K562 (cell line): ENCODE measurements around the gene FAM50B. TPM values are rescaled to one million over a fixed set of nuclear protein-coding genes. Genes with fewer than 3 reads are reported as not detected.

Experiments used
- ATAC-seq: fragments of 200-7000 bp; cut with Tn5 transposase; 3 replicates; pipeline ENCODE4 v1.9.1; 2020; ENCODE audit warnings: moderate library complexity
- BruUV-seq: library from RNA; stranded (reverse); fragments of 400-500 nt; replicated peaks from 2 replicates; lab custom pipeline; 2021; lab: Mats Ljungman, UMichigan
- CTCF ChIA-PET: fragments of 300-600 bp; formaldehyde crosslinking; extraction: SDS; loops from one replicate; lab custom pipeline; 2021; ENCODE audit warnings: low intra/inter-chr PET ratio; lab: Yijun Ruan, JAX
- POLR2A ChIA-PET: fragments of 300-600, 350-650 bp; sonication (Branson Sonifier 250); formaldehyde crosslinking; extraction: SDS; loops from one replicate; lab custom pipeline; 2021; ENCODE audit warnings: antibody characterized with exemption, inconsistent platforms; lab: Yijun Ruan, JAX
- DNase-seq, 4 experiments: peaks; one replicate each; pipeline versions ENCODE4 v3.0.0 to v3.0.0-alpha.2; 2011 to 2018; ENCODE audit warnings: low spot score in 3 of 4, mixed read lengths in 3 of 4; ENCODE audit errors: extremely low read depth in 1 of 4
- FAIRE-seq: peaks from 2 replicates; lab custom pipeline; 2011; peaks lifted over from hg19 to GRCh38; lab: Jason Lieb, UNC
- H2AFZ ChIP-seq: 2 replicates; pipeline ENCODE4 v1.6.0; 2011; ENCODE audit warnings: low read depth, low read length, control low read depth, inconsistent platforms
- H3K27ac ChIP-seq: fragments of 200-600 bp; 3 replicates; pipeline ENCODE4 v1.8.0; 2011; ENCODE audit warnings: low read depth, mild to moderate bottlenecking, control low read depth, inconsistent platforms, low read length, moderate library complexity, mixed read lengths; ENCODE audit errors: extremely low read depth
- H3K27me3 ChIP-seq, 2 experiments: fragments of 300-600 bp in 1 of 2; 2 replicates in 1 of 2; 3 replicates in 1 of 2; pipeline versions ENCODE4 v1.6.0 to v1.8.0; 2011; ENCODE audit warnings: inconsistent platforms in 2 of 2, low read length in 2 of 2, mild to moderate bottlenecking in 1 of 2, mixed read lengths in 1 of 2, moderate library complexity in 1 of 2; ENCODE audit not compliant: control insufficient read depth in 2 of 2, insufficient read depth in 2 of 2
- H3K36me3 ChIP-seq: fragments of 300-600 bp; 3 replicates; pipeline ENCODE4 v1.8.0; 2011; ENCODE audit warnings: mild to moderate bottlenecking, low read length, inconsistent platforms; ENCODE audit not compliant: control insufficient read depth, insufficient read depth
- H3K4me1 ChIP-seq, 2 experiments: fragments of 200-600 bp in 1 of 2; replicated peaks in 1 of 2; 2 replicates in 1 of 2; 3 replicates in 1 of 2; pipeline versions ENCODE4 v1.5.1 to v1.8.0; 2011; ENCODE audit warnings: inconsistent platforms in 2 of 2, low read length in 2 of 2, mild to moderate bottlenecking in 1 of 2, mixed read lengths in 1 of 2, moderate library complexity in 1 of 2; ENCODE audit not compliant: control insufficient read depth in 2 of 2, insufficient read depth in 2 of 2
- H3K4me2 ChIP-seq: 2 replicates; pipeline ENCODE4 v1.6.1; 2011; ENCODE audit warnings: low read length, control low read depth, inconsistent platforms, mixed read lengths; ENCODE audit not compliant: insufficient read depth
- H3K4me3 ChIP-seq: fragments of 200-600 bp; sonication (generic), shearing (Covaris generic); 2 replicates; pipeline ENCODE4 v1.5.1; 2016; ENCODE audit warnings: control low read depth, inconsistent platforms
- H3K79me2 ChIP-seq: fragments of 200-600 bp; 3 replicates; pipeline ENCODE4 v1.8.0; 2011; ENCODE audit warnings: low read length, inconsistent platforms; ENCODE audit not compliant: control insufficient read depth, insufficient read depth
- H3K9ac ChIP-seq, 2 experiments: 2 replicates each; pipeline versions ENCODE4 v1.6.0 to v1.6.1; 2011; ENCODE audit warnings: low read depth in 2 of 2, low read length in 2 of 2, control low read depth in 1 of 2, inconsistent platforms in 1 of 2, mild to moderate bottlenecking in 1 of 2, mixed read lengths in 1 of 2; ENCODE audit not compliant: insufficient read depth in 1 of 2
- H3K9me1 ChIP-seq: one replicate; pipeline ENCODE4 v1.6.0; 2011; ENCODE audit warnings: inconsistent platforms, mild to moderate bottlenecking, low read length, moderate library complexity; ENCODE audit not compliant: control insufficient read depth, insufficient read depth
- H3K9me3 ChIP-seq: replicated peaks from 2 replicates; pipeline ENCODE4 v1.5.1; 2011; ENCODE audit warnings: low read depth, low read length, inconsistent platforms; ENCODE audit not compliant: control insufficient read depth, insufficient read depth
- H4K20me1 ChIP-seq: replicated peaks from 2 replicates; pipeline ENCODE4 v1.6.1; 2011; ENCODE audit warnings: low read length, inconsistent platforms, mixed read lengths; ENCODE audit not compliant: control insufficient read depth, insufficient read depth
- BRF2 ChIP-seq: IDR thresholded peaks from 3 replicates; pipeline ENCODE4 v1.6.1; 2011; ENCODE audit warnings: borderline replicate concordance, mild to moderate bottlenecking; ENCODE audit not compliant: insufficient read length, insufficient read depth
- E2F3 ChIP-seq: fragments of 250-450 bp; sonication (Bioruptor Pico); IDR thresholded peaks from 2 replicates; pipeline ENCODE4 v1.4.0; 2020; ENCODE audit warnings: mild to moderate bottlenecking
- KAT8 ChIP-seq: fragments of 450-650 bp; IDR thresholded peaks from 2 replicates; pipeline ENCODE4 v1.6.1; 2016; ENCODE audit warnings: low read depth, mild to moderate bottlenecking
- KLF1 ChIP-seq: fragments of 450-650 bp; IDR thresholded peaks from 2 replicates; pipeline ENCODE4 v1.6.1; 2016; ENCODE audit warnings: missing genetic modification characterization, missing compliant biosample characterization
- POLR3G ChIP-seq: IDR thresholded peaks from 2 replicates; pipeline ENCODE4 v1.6.1; 2011; ENCODE audit not compliant: insufficient read length, insufficient replicate concordance; ENCODE audit errors: extremely low read depth
- SMAD1 ChIP-seq: fragments of 150-350 bp; IDR thresholded peaks from 2 replicates; pipeline ENCODE4 v1.6.1; 2014; ENCODE audit warnings: low read length, low read depth; ENCODE audit not compliant: partially characterized antibody
- TCF7 ChIP-seq: sonication (generic); IDR thresholded peaks from 2 replicates; pipeline ENCODE4 v1.6.1; 2016; ENCODE audit warnings: antibody characterized with exemption, borderline replicate concordance
- TEAD4 ChIP-seq, 2 experiments: sonication (generic) in 1 of 2; formaldehyde crosslinking in 1 of 2; IDR thresholded peaks; 2 replicates each; pipeline versions ENCODE4 v1.6.1 to v1.8.0; 2012 to 2022; ENCODE audit warnings: borderline replicate concordance in 1 of 2, inconsistent platforms in 1 of 2, low read length in 1 of 2, mild to moderate bottlenecking in 1 of 2, missing genetic modification reagents in 1 of 2
- ZBTB9 ChIP-seq: fragments of 450-650 bp; formaldehyde crosslinking; IDR thresholded peaks from 2 replicates; pipeline ENCODE4 v1.4.0; 2020; ENCODE audit warnings: mild to moderate bottlenecking, moderate library complexity
- ZFP91 ChIP-seq: sonication (generic); formaldehyde crosslinking; IDR thresholded peaks from 2 replicates; pipeline ENCODE4 v1.8.0; 2022; ENCODE audit warnings: mild to moderate bottlenecking, missing genetic modification reagents
- ZHX1 ChIP-seq: fragments of 150-350 bp; conservative IDR thresholded peaks from 2 replicates; pipeline ENCODE4 v1.6.1; 2014; ENCODE audit warnings: low read length
- ZKSCAN3 ChIP-seq: fragments of 250-450 bp; sonication (Bioruptor Pico); IDR thresholded peaks from 2 replicates; pipeline ENCODE4 v1.4.0; 2020
- WGBS: fragments of 100-300 bp; shearing (Covaris generic); methylation state at CpG from one replicate; pipeline ENCODE4 v1.1.6; 2016; ENCODE audit warnings: low coverage, mixed read lengths; ENCODE audit not compliant: insufficient coverage; ENCODE audit errors: missing lambda C conversion rate; 5-methylcytosine and 5-hydroxymethylcytosine counted together
- in situ Hi-C: fragments of 300-500 bp; cut with MboI; formaldehyde crosslinking; loops from 4 replicates; pipeline ENCODE4 v1.15.0; 2018; ENCODE audit warnings: inconsistent platforms, mixed read lengths
- intact Hi-C: fragments of 100-400 bp; cut with micrococcal nuclease; formaldehyde crosslinking; loops from 2 replicates; pipeline ENCODE4 v1.14.2; 2022
- polyA plus RNA-seq, 8 experiments: library from polyadenylated mRNA; depleted of rRNA in 4 of 8; stranded (reverse) in 5 of 8; unstranded in 3 of 8; fragments of >200 nt; fragmentation: Nextera tagmentation in 2 of 8; fragmentation: Illumina TruSeq in 1 of 8; extraction: Ambion mirVana in 2 of 8; extraction: Trizol in 1 of 8; gene quantifications; 2 replicates each; pipeline versions ENCODE4 v1.2.1 to v1.2.3, GENCODE V29; 2011 to 2014; ENCODE audit warnings: inconsistent platforms in 1 of 8, missing spikeins in 1 of 8
- total RNA-seq, 7 experiments: library from RNA; depleted of rRNA in 6 of 7; stranded (reverse); fragments of >200 nt in 6 of 7; fragmentation: Illumina TruSeq in 2 of 7; extraction: Trizol in 2 of 7; gene quantifications; 2 replicates each; pipeline versions ENCODE4 v1.2.1 to v1.2.3, GENCODE V29; 2011 to 2021; ENCODE audit warnings: low replicate concordance in 1 of 7

Gene FAM50B
- total and polyA plus RNA-seq, 9 of the 15 experiments (the other 6 are each of a cell fraction or from before 2014, with no cell fraction given), result 0.09 to 0.16 (median 0.13) TPM; not detected in 6

GRCh38 chr6:3893917-3894316 lies 44.7 kb downstream of the FAM50B start:
- Histone ChIP-seq H3K9me3 (no peaks in the 10 kb centered on the region), H3K9ac (no peak overlapping the region), H4K20me1 (no peaks in the 10 kb centered on the region), H2AFZ (no peak overlapping the region), H3K4me1 (no peaks in the 10 kb centered on the region), H3K4me2 (no peak overlapping the region), H3K9me1 (no peaks in the 10 kb centered on the region), H3K27me3 (peaks cover 29 to 40% of the 10 kb centered on the region in 2 experiments), H3K27ac (no peak overlapping the region), H3K4me3 (no peak overlapping the region), H3K36me3 (no peaks in the 10 kb centered on the region), H3K79me2 (no peaks in the 10 kb centered on the region)
- WGBS, result 27% methylated on average over 3 of the region's 3 CpGs
- DNase-seq (no peak), FAIRE-seq (no peak), ATAC-seq (no peak)
- CTCF ChIA-PET, result no interaction called here
- intact Hi-C loops (no loop called here), in situ Hi-C loops (no loop called here)
- BruUV-seq, result no TSS peak
- POLR2A ChIA-PET, result interaction anchor here (0.9 kb wide), 1 partner anchor 21 kb away, joined by 3 read pairs; no protein-coding TSS in a partner anchor
- no peak for TF ChIP-seq KLF1 (tag)
- no peak for TF ChIP-seq ZHX1
- no peak for TF ChIP-seq ZKSCAN3 (CRISPR knock-in tag)
- no peak for TF ChIP-seq TEAD4 (IDR thresholded peaks at IDR 0.05; ENCODE audit: low read length)
- TF ChIP-seq TEAD4 (CRISPR knock-in tag; IDR thresholded peaks at IDR 0.05; ENCODE audit: borderline replicate concordance), result no peak
- TF ChIP-seq E2F3 (CRISPR knock-in tag), result no peak
- no peak for TF ChIP-seq ZFP91 (CRISPR knock-in tag)
- no peak for TF ChIP-seq TCF7
- TF ChIP-seq ZBTB9 (CRISPR knock-in tag), result no peak
- no peak for TF ChIP-seq POLR3G
- TF ChIP-seq BRF2, result no peak
- TF ChIP-seq KAT8, result no peak
- no peak for TF ChIP-seq SMAD1
